Measurements from ENCODE around the gene PLA2G12A. TPM values are rescaled to one million over a fixed set of nuclear protein-coding genes. Genes with fewer than 3 reads are reported as not detected.

The PLA2G12A gene
- total and polyA plus RNA-seq, 2 donors (not counting 3 experiments of a cell fraction or from before 2014, with no cell fraction given): 21.6 to 27.1 TPM

DNA sequence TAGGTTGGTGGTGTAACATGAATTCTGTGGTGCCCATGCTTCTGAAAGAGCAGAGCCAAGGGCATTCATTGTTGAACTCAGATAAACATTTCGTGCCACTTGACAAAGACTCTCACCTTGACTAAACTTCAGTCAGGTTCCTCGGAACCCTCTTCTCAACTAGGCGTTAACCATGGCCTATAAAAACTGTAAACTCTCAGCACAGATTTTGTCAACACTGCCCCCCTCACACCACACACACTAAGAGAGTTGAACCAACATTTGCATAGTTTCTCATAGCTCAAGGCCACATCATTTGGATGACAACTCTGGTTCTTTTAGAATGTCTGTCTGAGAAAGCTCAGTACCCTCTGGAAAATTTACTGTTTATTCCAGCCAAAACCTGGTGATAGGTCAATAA, 54.7 kb downstream of the PLA2G12A start:
- CTCF ChIA-PET: no interaction called here
- dilution Hi-C loops (cut with MboI; ENCODE audit: extremely low pct_ligation_motif_present, low sequenced_read_pairs): no loop called here
- Histone ChIP-seq H3K9me3 (replicated peaks; ENCODE audit: control insufficient read depth, insufficient read depth, low read length) (no peaks in the 10 kb centered on the region), H3K9me1 (replicated peaks; ENCODE audit: control insufficient read depth, extremely low read depth, insufficient read depth, low read length) (no peaks in the 10 kb centered on the region), H2AFZ (ENCODE audit: low read depth, low read length) (no peak overlapping the region), H3K9ac (replicated peaks; ENCODE audit: extremely low read depth, insufficient read depth, low read length) (no peak overlapping the region), H4K20me1 (replicated peaks; ENCODE audit: control insufficient read depth, extremely low read depth, insufficient read depth, low read length) (no peaks in the 10 kb centered on the region), H3K36me3 (ENCODE audit: control insufficient read depth in 2 of 2, extremely low read depth in 1 of 2, insufficient read depth in 2 of 2, low read length in 2 of 2) (no peaks in the 10 kb centered on the region), H3K4me1 (ENCODE audit: control insufficient read depth, extremely low read depth, insufficient read depth, low read length) (no peaks in the 10 kb centered on the region), H3K27ac (ENCODE audit: insufficient read depth, low read depth, low read length) (no peak overlapping the region), H3K4me2 (ENCODE audit: insufficient read depth, low read length) (no peak overlapping the region), H3K79me2 (ENCODE audit: control insufficient read depth, insufficient read depth, low read length) (no peaks in the 10 kb centered on the region), H3K27me3 (ENCODE audit: control insufficient read depth in 2 of 2, insufficient read depth in 2 of 2, low read length in 2 of 2) (no peaks in the 10 kb centered on the region), H3K4me3 (replicated peaks in 1 of 3; ENCODE audit: insufficient read depth in 1 of 3, low read depth in 1 of 3, low read length in 3 of 3) (no peak overlapping the region)
- POLR2A ChIA-PET: no interaction called here
- intact Hi-C loops (cut with micrococcal nuclease): no loop called here
- FAIRE-seq (no peak), DNase-seq (ENCODE audit: low read depth, low spot score) (no peak)
- TF ChIP-seq JUN (IDR thresholded peaks at IDR 0.05; ENCODE audit: borderline replicate concordance, insufficient read depth, insufficient read length, low read depth) (no peak), FOS (IDR thresholded peaks at IDR 0.05; ENCODE audit: borderline replicate concordance, insufficient read depth, low read length) (no peak), EZH2 (IDR thresholded peaks at IDR 0.05; ENCODE audit: borderline replicate concordance, low read depth, low read length, severe bottlenecking) (no peak), MYC (IDR thresholded peaks at IDR 0.05; ENCODE audit: low read depth, low read length) (no peak), POLR2A (IDR thresholded peaks at IDR 0.05; ENCODE audit: low read depth, low read length) (no peak), GATA2 (IDR thresholded peaks at IDR 0.05; ENCODE audit: insufficient read depth, insufficient read length, low read depth, low read length) (no peak), POLR2AphosphoS5 (IDR thresholded peaks at IDR 0.05; ENCODE audit: insufficient read depth, low read depth, low read length) (no peak)
- TF ChIP-seq, protein P1, sequence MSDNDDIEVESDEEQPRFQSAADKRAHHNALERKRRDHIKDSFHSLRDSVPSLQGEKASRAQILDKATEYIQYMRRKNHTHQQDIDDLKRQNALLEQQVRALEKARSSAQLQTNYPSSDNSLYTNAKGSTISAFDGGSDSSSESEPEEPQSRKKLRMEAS (IDR thresholded peaks at IDR 0.05; ENCODE audit: insufficient read depth, insufficient read length): no peak
- TF ChIP-seq, protein P2, sequence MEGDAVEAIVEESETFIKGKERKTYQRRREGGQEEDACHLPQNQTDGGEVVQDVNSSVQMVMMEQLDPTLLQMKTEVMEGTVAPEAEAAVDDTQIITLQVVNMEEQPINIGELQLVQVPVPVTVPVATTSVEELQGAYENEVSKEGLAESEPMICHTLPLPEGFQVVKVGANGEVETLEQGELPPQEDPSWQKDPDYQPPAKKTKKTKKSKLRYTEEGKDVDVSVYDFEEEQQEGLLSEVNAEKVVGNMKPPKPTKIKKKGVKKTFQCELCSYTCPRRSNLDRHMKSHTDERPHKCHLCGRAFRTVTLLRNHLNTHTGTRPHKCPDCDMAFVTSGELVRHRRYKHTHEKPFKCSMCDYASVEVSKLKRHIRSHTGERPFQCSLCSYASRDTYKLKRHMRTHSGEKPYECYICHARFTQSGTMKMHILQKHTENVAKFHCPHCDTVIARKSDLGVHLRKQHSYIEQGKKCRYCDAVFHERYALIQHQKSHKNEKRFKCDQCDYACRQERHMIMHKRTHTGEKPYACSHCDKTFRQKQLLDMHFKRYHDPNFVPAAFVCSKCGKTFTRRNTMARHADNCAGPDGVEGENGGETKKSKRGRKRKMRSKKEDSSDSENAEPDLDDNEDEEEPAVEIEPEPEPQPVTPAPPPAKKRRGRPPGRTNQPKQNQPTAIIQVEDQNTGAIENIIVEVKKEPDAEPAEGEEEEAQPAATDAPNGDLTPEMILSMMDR (IDR thresholded peaks at IDR 0.05; ENCODE audit: extremely low read depth in 1 of 2, insufficient read depth in 1 of 2, low read depth in 1 of 2, low read length in 2 of 2): no peak
- no TSS peak for BruUV-seq (replicated peaks)

Data from endothelial cell of umbilical vein (primary cell).